H9 (cell line): ENCODE data around the gene CHRM5. TPM values are rescaled to one million over a fixed set of nuclear protein-coding genes. Genes with fewer than 3 reads are reported as not detected.

Experiments used
- DNase-seq: peaks from one replicate; pipeline ENCODE4 v3.0.0-alpha.2; 2017
- H2AFZ ChIP-seq: one replicate; pipeline ENCODE4 v1.6.1; 2013; ENCODE audit warnings: mild to moderate bottlenecking, low read length, control low read depth, moderate library complexity
- H2AK5ac ChIP-seq: 2 replicates; pipeline ENCODE4 v1.6.1; 2013; ENCODE audit warnings: low read length, control low read depth, mixed read lengths; ENCODE audit not compliant: insufficient read length
- H2BK120ac ChIP-seq: one replicate; pipeline ENCODE4 v1.6.1; 2013; ENCODE audit warnings: low read depth, mild to moderate bottlenecking, low read length, control low read depth, inconsistent platforms; ENCODE audit not compliant: poor library complexity, severe bottlenecking
- H2BK12ac ChIP-seq: 2 replicates; pipeline ENCODE4 v1.6.1; 2013; ENCODE audit warnings: low read length, control low read depth, mixed read lengths, low read depth; ENCODE audit not compliant: insufficient read length
- H2BK15ac ChIP-seq: 2 replicates; pipeline ENCODE4 v1.6.1; 2013; ENCODE audit warnings: low read depth, low read length, control low read depth
- H2BK20ac ChIP-seq: one replicate; pipeline ENCODE4 v1.6.1; 2013; ENCODE audit warnings: low read depth, mild to moderate bottlenecking, low read length, control low read depth, inconsistent platforms; ENCODE audit not compliant: poor library complexity, severe bottlenecking
- H2BK5ac ChIP-seq: 2 replicates; pipeline ENCODE4 v1.6.1; 2013; ENCODE audit warnings: low read length, control low read depth, mixed read lengths; ENCODE audit not compliant: insufficient read length
- H3K14ac ChIP-seq: 2 replicates; pipeline ENCODE4 v1.6.1; 2013; ENCODE audit warnings: low read length, control low read depth; ENCODE audit not compliant: insufficient read depth
- H3K18ac ChIP-seq: 2 replicates; pipeline ENCODE4 v1.6.1; 2013; ENCODE audit warnings: low read depth, mild to moderate bottlenecking, mixed read lengths, low read length, control low read depth; ENCODE audit not compliant: insufficient read length
- H3K23ac ChIP-seq: 2 replicates; pipeline ENCODE4 v1.6.1; 2013; ENCODE audit warnings: low read length, control low read depth, mixed read lengths, low read depth; ENCODE audit not compliant: insufficient read length
- H3K23me2 ChIP-seq: 2 replicates; pipeline ENCODE4 v1.6.1; 2013; ENCODE audit warnings: low read depth, mild to moderate bottlenecking, mixed read lengths, low read length, control low read depth; ENCODE audit not compliant: insufficient read length, poor library complexity, severe bottlenecking
- H3K27ac ChIP-seq: 2 replicates; pipeline ENCODE4 v1.5.1; 2013; ENCODE audit warnings: low read length, control low read depth, mixed read lengths, low read depth; ENCODE audit not compliant: insufficient read length
- H3K27me3 ChIP-seq: 2 replicates; pipeline ENCODE4 v1.6.1; 2013; ENCODE audit warnings: low read length, control low read depth, inconsistent platforms; ENCODE audit not compliant: insufficient read depth
- H3K4ac ChIP-seq: 2 replicates; pipeline ENCODE4 v1.6.1; 2013; ENCODE audit warnings: low read depth, mild to moderate bottlenecking, control low read depth, inconsistent platforms, low read length, moderate library complexity
- H3K4me1 ChIP-seq: 2 replicates; pipeline ENCODE4 v1.6.1; 2013; ENCODE audit warnings: low read length, control low read depth, inconsistent platforms; ENCODE audit not compliant: insufficient read depth
- H3K4me2 ChIP-seq: 2 replicates; pipeline ENCODE4 v1.6.1; 2013; ENCODE audit warnings: low read length, control low read depth, mixed read lengths; ENCODE audit not compliant: insufficient read length, insufficient read depth
- H3K56ac ChIP-seq: 2 replicates; pipeline ENCODE4 v1.6.1; 2013; ENCODE audit warnings: low read depth, mild to moderate bottlenecking, mixed read lengths, low read length, control low read depth; ENCODE audit not compliant: insufficient read length
- H3K79me1 ChIP-seq: 2 replicates; pipeline ENCODE4 v1.6.1; 2013; ENCODE audit warnings: low read depth, mild to moderate bottlenecking, moderate library complexity, low read length, control low read depth, inconsistent platforms; ENCODE audit not compliant: insufficient read depth, poor library complexity, severe bottlenecking
- H3K79me2 ChIP-seq: 2 replicates; pipeline ENCODE4 v1.6.1; 2013; ENCODE audit warnings: low read length, control low read depth, inconsistent platforms; ENCODE audit not compliant: insufficient read depth
- H3K9ac ChIP-seq: 2 replicates; pipeline ENCODE4 v1.6.1; 2013; ENCODE audit warnings: low read length, control low read depth, mixed read lengths; ENCODE audit not compliant: insufficient read length; ENCODE audit errors: extremely low read depth
- H3K9me3 ChIP-seq: one replicate; pipeline ENCODE4 v1.6.1; 2013; ENCODE audit warnings: low read depth, low read length, inconsistent platforms; ENCODE audit not compliant: control insufficient read depth
- H3T11ph ChIP-seq: one replicate; pipeline ENCODE4 v1.6.1; 2013; ENCODE audit warnings: mild to moderate bottlenecking, low read length, control low read depth, inconsistent platforms
- H4K20me1 ChIP-seq: one replicate; pipeline ENCODE4 v1.6.1; 2013; ENCODE audit not compliant: control insufficient read depth, insufficient read length, insufficient read depth
- H4K5ac ChIP-seq: 2 replicates; pipeline ENCODE4 v1.6.1; 2013; ENCODE audit warnings: low read depth, mild to moderate bottlenecking, mixed read lengths, low read length, control low read depth; ENCODE audit not compliant: insufficient read length
- H4K8ac ChIP-seq: replicated peaks from 2 replicates; pipeline ENCODE4 v1.6.1; 2013; ENCODE audit warnings: low read length, control low read depth, mixed read lengths, low read depth; ENCODE audit not compliant: insufficient read length
- H4K91ac ChIP-seq: 2 replicates; pipeline ENCODE4 v1.6.1; 2013; ENCODE audit warnings: low read depth, mild to moderate bottlenecking, moderate library complexity, mixed read lengths, low read length, control low read depth; ENCODE audit not compliant: insufficient read length
- H3K27ac Mint-ChIP-seq, 3 experiments: 2 replicates in 2 of 3; 3 replicates in 1 of 3; pipeline ENCODE4 v1.8.0; 2020 to 2021; ENCODE audit warnings: mixed read lengths in 3 of 3, mild to moderate bottlenecking in 1 of 3, moderate library complexity in 1 of 3
- H3K27me3 Mint-ChIP-seq: 2 replicates; pipeline ENCODE4 v1.8.0; 2021; ENCODE audit warnings: low read depth, mild to moderate bottlenecking, moderate library complexity, mixed read lengths
- H3K36me3 Mint-ChIP-seq, 3 experiments: 2 replicates in 2 of 3; 3 replicates in 1 of 3; pipeline ENCODE4 v1.8.0; 2020 to 2021; ENCODE audit warnings: low read depth in 3 of 3, mixed read lengths in 3 of 3; ENCODE audit not compliant: insufficient read depth in 1 of 3
- H3K4me1 Mint-ChIP-seq, 2 experiments: 2 replicates each; pipeline ENCODE4 v1.8.0; 2020; ENCODE audit warnings: mixed read lengths in 2 of 2
- H3K4me3 Mint-ChIP-seq, 2 experiments: 2 replicates in 1 of 2; 3 replicates in 1 of 2; pipeline ENCODE4 v1.8.0; 2020 to 2021; ENCODE audit warnings: mild to moderate bottlenecking in 2 of 2, mixed read lengths in 2 of 2, moderate library complexity in 1 of 2
- H3K9me3 Mint-ChIP-seq, 2 experiments: 2 replicates in 1 of 2; 3 replicates in 1 of 2; pipeline ENCODE4 v1.8.0; 2020; ENCODE audit warnings: mild to moderate bottlenecking in 2 of 2, mixed read lengths in 2 of 2, moderate library complexity in 1 of 2
- WGBS: extraction: QIAGEN DNeasy Blood & Tissue Kit; methylation state at CpG from one replicate; pipeline ENCODE4 v1.1.7; 2013; ENCODE audit warnings: missing lambda C conversion rate, low lambda C conversion rate, mixed read lengths; ENCODE audit not compliant: insufficient read length; ENCODE audit errors: extremely low coverage; 5-methylcytosine and 5-hydroxymethylcytosine counted together
- total RNA-seq: library from RNA; stranded (reverse); gene quantifications from 2 replicates; pipeline ENCODE4 v1.2.1, GENCODE V29; 2021
- TF ChIP-seq, protein P1 (sequence below): fragments of 200-600 bp; sonication (generic); conservative IDR thresholded peaks from 3 replicates; pipeline ENCODE4 v1.8.0; 2021; ENCODE audit warnings: antibody characterized with exemption, mild to moderate bottlenecking

Gene CHRM5
- total RNA-seq, 1 experiment from 2014 or later: not detected

DNA sequence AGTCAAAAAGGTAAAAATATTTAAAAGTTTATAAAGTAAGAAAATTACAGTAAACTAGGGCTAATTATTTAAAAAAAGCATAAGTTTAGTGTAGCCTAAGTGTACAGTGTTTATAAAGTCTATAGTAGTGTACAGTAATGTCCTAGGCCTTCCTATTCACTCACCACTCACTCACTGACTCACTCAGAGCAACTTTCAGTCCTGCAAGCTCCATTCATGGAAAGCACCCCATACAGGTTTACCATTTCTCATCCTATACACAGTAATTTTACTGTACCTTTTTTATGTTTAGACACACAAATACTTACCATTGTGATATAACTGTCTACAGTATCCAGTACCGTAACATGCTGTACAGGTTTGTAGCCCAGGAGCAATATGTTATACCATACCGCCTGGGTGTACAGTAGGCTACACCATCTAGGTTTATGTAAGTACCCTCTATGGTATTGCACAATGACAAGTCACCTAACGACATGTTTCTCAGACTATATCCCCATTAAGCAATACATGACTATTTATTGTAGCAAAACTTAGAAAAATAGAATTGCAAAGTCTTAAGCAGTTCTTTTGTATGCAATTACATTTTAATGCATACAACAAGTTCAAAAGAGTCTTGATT lies 51.2 kb downstream of the CHRM5 start:
- Histone ChIP-seq H3K9ac (no peak overlapping the region), H3K27ac (no peak overlapping the region), H4K8ac (no peak overlapping the region), H3K4me2 (no peak overlapping the region), H3K14ac (no peak overlapping the region), H2AK5ac (no peak overlapping the region), H3K18ac (no peak overlapping the region), H3K56ac (no peak overlapping the region), H3K79me2 (no peaks in the 10 kb centered on the region; the same call in 1 of the 2 replicates), H4K91ac (no peak overlapping the region), H3K4ac (no peak overlapping the region), H2BK120ac (no peak overlapping the region), H3K27me3 (no peaks in the 10 kb centered on the region), H3K79me1 (no peaks in the 10 kb centered on the region), H2BK12ac (no peak overlapping the region), H2BK15ac (no peak overlapping the region), H4K5ac (no peak overlapping the region), H2BK20ac (no peak overlapping the region), H4K20me1 (no peaks in the 10 kb centered on the region), H2BK5ac (no peak overlapping the region), H3K23me2 (no peaks in the 10 kb centered on the region), H3K4me1 (peaks cover 2% of the 10 kb centered on the region; the same call in 1 of the 2 replicates), H3T11ph (no peak overlapping the region), H2AFZ (no peak overlapping the region), H3K23ac (no peak overlapping the region), H3K9me3 (no peaks in the 10 kb centered on the region)
- H3K4me3 Mint-ChIP-seq: no peak overlapping the region
- H3K4me1 Mint-ChIP-seq: peaks cover 22 to 23% of the 10 kb centered on the region in 2 experiments
- peaks cover 14 to 23% (median 15%) of the 10 kb centered on the region in 3 experiments for H3K36me3 Mint-ChIP-seq
- H3K27me3 Mint-ChIP-seq: no peaks in the 10 kb centered on the region
- no peak for DNase-seq
- H3K27ac Mint-ChIP-seq: no peak overlapping the region
- TF ChIP-seq, protein P1, sequence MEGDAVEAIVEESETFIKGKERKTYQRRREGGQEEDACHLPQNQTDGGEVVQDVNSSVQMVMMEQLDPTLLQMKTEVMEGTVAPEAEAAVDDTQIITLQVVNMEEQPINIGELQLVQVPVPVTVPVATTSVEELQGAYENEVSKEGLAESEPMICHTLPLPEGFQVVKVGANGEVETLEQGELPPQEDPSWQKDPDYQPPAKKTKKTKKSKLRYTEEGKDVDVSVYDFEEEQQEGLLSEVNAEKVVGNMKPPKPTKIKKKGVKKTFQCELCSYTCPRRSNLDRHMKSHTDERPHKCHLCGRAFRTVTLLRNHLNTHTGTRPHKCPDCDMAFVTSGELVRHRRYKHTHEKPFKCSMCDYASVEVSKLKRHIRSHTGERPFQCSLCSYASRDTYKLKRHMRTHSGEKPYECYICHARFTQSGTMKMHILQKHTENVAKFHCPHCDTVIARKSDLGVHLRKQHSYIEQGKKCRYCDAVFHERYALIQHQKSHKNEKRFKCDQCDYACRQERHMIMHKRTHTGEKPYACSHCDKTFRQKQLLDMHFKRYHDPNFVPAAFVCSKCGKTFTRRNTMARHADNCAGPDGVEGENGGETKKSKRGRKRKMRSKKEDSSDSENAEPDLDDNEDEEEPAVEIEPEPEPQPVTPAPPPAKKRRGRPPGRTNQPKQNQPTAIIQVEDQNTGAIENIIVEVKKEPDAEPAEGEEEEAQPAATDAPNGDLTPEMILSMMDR: no peak
- no peaks in the 10 kb centered on the region; a peak in 1 of 5 replicates for H3K9me3 Mint-ChIP-seq
- WGBS: no CpG with 5 or more reads among the region's 3 CpGs
